DOHH2 (cell line): ENCODE results near the gene OR10J5.
"Not testable (repeated sequence)": the region's sequence is repeated elsewhere in the genome, so short reads cannot be mapped to it uniquely, and the experiment has no call there.

ENCODE experiments used
- EZH2phosphoT487 ChIP-seq: fragments of 200-600 bp; sonication (generic); IDR thresholded peaks from 2 replicates; pipeline ENCODE4 v1.6.1; 2017; ENCODE audit warnings: borderline replicate concordance, mild to moderate bottlenecking, antibody characterized with exemption, low read length, moderate library complexity, mixed read lengths
- TF ChIP-seq, protein P1 (sequence below): fragments of 200-600 bp; sonication (generic); IDR thresholded peaks from one replicate; pipeline ENCODE4 v1.5.1; 2014; ENCODE audit warnings: antibody characterized with exemption, mild to moderate bottlenecking, low read depth, low read length; ENCODE audit not compliant: poor library complexity, severe bottlenecking

DNA sequence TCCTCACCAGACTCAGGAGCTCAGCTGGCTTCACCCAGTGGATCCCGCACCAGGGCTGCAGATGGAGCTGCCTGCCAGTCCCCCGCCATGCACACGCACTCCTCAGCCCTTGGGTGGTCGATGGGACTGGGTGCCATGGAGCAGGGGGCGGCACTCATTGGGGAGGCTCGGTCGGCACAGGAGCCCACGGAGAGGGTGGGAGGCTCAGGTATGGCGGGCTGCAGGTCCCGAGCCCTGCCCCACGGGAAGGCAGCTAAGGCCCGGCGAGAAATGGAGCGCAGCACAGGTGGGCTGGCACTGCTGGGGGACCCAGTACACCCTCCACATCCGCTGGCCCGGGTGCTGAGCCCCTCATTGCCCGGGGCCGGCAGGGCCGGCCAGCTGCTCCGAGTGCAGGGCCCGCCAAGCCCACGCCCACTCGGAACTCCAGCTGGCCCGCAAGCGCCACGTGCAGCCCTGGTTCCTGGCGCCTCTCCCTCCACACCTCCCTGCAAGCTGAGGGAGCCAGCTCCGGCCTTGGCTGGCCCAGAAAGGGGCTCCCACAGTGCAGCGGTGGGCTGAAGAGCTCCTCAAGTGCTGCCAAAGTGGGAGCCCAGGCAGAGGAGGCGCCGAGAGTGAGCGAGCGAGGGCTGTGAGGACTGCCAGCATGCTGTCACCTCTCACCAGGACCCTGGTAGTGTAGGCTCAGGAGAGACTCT lies 41.1 kb downstream of the OR10J5 start:
- TF ChIP-seq, protein P1, sequence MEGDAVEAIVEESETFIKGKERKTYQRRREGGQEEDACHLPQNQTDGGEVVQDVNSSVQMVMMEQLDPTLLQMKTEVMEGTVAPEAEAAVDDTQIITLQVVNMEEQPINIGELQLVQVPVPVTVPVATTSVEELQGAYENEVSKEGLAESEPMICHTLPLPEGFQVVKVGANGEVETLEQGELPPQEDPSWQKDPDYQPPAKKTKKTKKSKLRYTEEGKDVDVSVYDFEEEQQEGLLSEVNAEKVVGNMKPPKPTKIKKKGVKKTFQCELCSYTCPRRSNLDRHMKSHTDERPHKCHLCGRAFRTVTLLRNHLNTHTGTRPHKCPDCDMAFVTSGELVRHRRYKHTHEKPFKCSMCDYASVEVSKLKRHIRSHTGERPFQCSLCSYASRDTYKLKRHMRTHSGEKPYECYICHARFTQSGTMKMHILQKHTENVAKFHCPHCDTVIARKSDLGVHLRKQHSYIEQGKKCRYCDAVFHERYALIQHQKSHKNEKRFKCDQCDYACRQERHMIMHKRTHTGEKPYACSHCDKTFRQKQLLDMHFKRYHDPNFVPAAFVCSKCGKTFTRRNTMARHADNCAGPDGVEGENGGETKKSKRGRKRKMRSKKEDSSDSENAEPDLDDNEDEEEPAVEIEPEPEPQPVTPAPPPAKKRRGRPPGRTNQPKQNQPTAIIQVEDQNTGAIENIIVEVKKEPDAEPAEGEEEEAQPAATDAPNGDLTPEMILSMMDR: not testable (repeated sequence)
- TF ChIP-seq EZH2phosphoT487: not testable (repeated sequence)
